GM21367 (cell line): ENCODE data around the gene ADAMTSL2.

Experiments
- ATAC-seq: cut with Tn5 transposase; IDR thresholded peaks from one replicate; pipeline ENCODE4 v1.9.1; 2021; ENCODE audit not compliant: unreplicated experiment

ADAMTSL2 gene

DNA sequence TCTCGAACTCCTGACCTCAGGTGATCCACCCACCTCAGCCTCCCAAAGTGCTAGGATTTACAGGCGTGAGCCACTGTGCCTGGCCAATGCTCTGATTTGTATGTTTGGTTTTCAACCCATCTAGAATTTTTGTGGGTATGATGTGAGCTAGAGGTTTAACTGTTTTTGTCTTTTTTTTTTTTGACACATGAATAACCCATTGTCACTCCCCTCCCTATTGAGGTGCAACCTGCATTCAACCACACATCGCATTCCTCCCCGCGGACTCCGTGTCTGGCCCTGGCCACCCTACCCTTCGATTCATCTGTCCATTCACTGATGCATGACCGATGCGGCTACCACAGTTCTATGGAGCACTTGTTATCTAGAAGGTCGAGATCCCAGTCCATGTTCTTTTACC lies 84.2 kb downstream of the ADAMTSL2 start:
- ATAC-seq = no peak

DNA sequence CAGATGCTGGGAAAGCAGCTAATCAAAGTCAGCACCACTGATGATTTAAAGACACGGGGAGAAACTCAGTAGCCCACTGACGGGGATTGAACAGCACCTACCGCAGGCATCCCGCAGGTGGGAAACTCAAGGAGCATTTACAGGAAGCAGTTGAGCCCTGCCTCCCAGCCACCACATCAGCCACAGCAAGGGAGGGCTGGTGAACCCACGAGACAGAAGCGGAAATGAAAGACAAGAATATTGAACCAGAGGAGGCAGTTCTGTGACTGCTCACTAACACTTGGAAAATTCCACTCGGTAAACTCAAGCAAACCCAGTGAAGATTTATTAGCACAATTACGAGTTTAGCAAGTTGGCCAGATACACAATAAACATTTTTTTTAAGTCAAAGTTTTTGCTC lies 85.3 kb downstream of the ADAMTSL2 start:
- no peak for ATAC-seq

DNA sequence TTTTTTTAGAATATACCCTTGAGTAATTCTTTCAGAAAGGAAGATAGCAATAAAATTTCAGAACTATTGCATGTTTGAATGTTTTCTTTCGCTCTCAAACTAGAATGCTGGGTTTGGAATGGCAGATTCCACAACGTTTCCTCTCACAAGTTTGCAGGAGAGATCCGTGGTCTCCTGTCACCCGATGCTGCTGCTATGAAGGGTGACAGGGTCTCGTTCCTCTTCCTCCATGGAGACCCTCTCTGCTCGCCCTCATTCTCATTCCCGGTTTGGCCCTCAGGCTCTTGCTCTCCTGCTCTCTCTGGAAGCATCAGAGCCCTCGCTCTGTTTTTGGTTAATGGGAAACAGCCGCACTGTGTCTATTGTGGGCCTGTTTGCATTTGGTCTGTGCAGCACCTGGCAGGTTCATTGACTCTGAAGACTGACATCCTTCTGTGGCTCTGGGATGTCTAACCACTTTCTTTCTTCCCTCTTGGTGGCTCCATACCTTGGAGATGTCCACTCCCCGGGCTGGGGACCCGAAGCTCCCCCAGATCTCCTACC lies 87.3 kb downstream of the ADAMTSL2 start:
- ATAC-seq = no peak

DNA sequence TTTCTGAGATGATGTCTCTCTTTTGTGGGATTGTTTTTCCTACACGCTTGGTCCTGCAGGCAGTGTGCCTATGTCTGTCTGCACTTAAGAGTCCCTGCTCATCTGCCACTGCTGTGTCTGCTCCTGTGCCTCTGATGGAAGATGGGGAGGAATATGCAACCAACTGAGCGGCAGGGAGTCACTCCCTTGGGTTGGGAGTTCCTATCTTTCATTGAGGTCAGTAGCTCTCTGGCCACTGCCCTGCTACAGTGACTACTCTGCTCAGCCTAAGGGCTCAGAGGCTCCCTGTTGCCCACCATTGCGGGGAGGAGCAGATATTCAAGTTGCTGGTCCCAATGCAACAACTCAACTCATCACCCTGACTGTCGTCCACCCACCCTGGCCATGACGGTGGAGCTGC lies 88.1 kb downstream of the ADAMTSL2 start:
- no peak for ATAC-seq
